Measurements from ENCODE around the gene TPCN2.
A peak's percentile ranks its signal among the peaks of the same experiment; 100 is the strongest.
"Not testable (repeated sequence)": the region's sequence is repeated elsewhere in the genome, so short reads cannot be mapped to it uniquely, and the experiment has no call there.

Gene TPCN2

GRCh38 chr11:69076129-69076791 is 27.5 kb downstream of the TPCN2 start:
- DNase-seq: no peak

- DNase-seq: not testable (repeated sequence)
These were observed 28.2 kb downstream of the TPCN2 start for GRCh38 chr11:69076977-69077376.

- DNase-seq: no peak
These were observed 29.8 kb downstream of the TPCN2 start for GRCh38 chr11:69078508-69078907.

- DNase-seq: no peak
These were observed 30.3 kb downstream of the TPCN2 start for GRCh38 chr11:69078930-69079605.

- no peak for DNase-seq
These were observed 31.0 kb downstream of the TPCN2 start for GRCh38 chr11:69079661-69080256.

GRCh38 chr11:69080257-69080995 is 31.7 kb downstream of the TPCN2 start:
- DNase-seq: no peak

- no peak for DNase-seq
These were observed 32.4 kb downstream of the TPCN2 start for GRCh38 chr11:69081180-69081579.

GRCh38 chr11:69083531-69084247 is 35.0 kb downstream of the TPCN2 start:
- no peak for DNase-seq

- no peak for DNase-seq
These were observed 35.6 kb downstream of the TPCN2 start for GRCh38 chr11:69084371-69084770.

- DNase-seq: no peak
These were observed 36.9 kb downstream of the TPCN2 start for GRCh38 chr11:69085490-69086095.

GRCh38 chr11:69086152-69087132 is 37.7 kb downstream of the TPCN2 start:
- DNase-seq: no peak

GRCh38 chr11:69087133-69087524 is 38.4 kb downstream of the TPCN2 start:
- DNase-seq: no peak

- no peak for DNase-seq
These were observed 39.1 kb downstream of the TPCN2 start for GRCh38 chr11:69087811-69088210.

GRCh38 chr11:69088676-69089146 is 40.0 kb downstream of the TPCN2 start:
- peak; percentile 61 to 89 (median 72) for DNase-seq

GRCh38 chr11:69089258-69089657 is 40.5 kb downstream of the TPCN2 start:
- DNase-seq: no peak

GRCh38 chr11:69091638-69092165 is 43.0 kb downstream of the TPCN2 start:
- DNase-seq: no peak

GRCh38 chr11:69092263-69092662 is 43.5 kb downstream of the TPCN2 start:
- DNase-seq: no peak

- no peak for DNase-seq
These were observed 44.4 kb downstream of the TPCN2 start for GRCh38 chr11:69093106-69093505.

- peak in 2 of 3 experiments; percentile 28 to 69 for DNase-seq
These were observed 45.6 kb downstream of the TPCN2 start for GRCh38 chr11:69094111-69094914.

GRCh38 chr11:69094915-69095290 is 46.2 kb downstream of the TPCN2 start:
- no peak for DNase-seq

All from NCI-H1417 (cell line).